GM23338 (cell line): ENCODE measurements around the gene MOB3C. TPM values are rescaled to one million over a fixed set of nuclear protein-coding genes. Genes with fewer than 3 reads are reported as not detected.

ENCODE experiments used
- ATAC-seq: fragments of 200-7000 bp; cut with Tn5 transposase; 3 replicates; pipeline ENCODE4 v1.9.1; 2020
- DNase-seq: peaks from one replicate; pipeline ENCODE4 v3.0.0-alpha.2; 2015; ENCODE audit warnings: low spot score
- H2AFZ ChIP-seq: fragments of 200-600 bp; sonication (generic); 2 replicates; pipeline ENCODE4 v1.8.0; 2016; ENCODE audit warnings: antibody characterized with exemption, mild to moderate bottlenecking, moderate library complexity
- H3F3A ChIP-seq: fragments of 200-600 bp; sonication (generic); replicated peaks from 2 replicates; pipeline ENCODE4 v1.8.0; 2017; ENCODE audit warnings: antibody characterized with exemption, mixed run types, low read depth
- H3K27ac ChIP-seq: fragments of 200-600 bp; sonication (generic); 2 replicates; pipeline ENCODE4 v1.6.1; 2016; ENCODE audit warnings: low read depth
- H3K27me3 ChIP-seq: fragments of 200-600 bp; sonication (generic); 2 replicates; pipeline ENCODE4 v1.8.0; 2016; ENCODE audit warnings: mild to moderate bottlenecking, mixed run types, moderate library complexity; ENCODE audit not compliant: insufficient read depth
- H3K36me3 ChIP-seq: fragments of 200-600 bp; sonication (generic); 2 replicates; pipeline ENCODE4 v1.8.0; 2016; ENCODE audit warnings: mild to moderate bottlenecking; ENCODE audit not compliant: insufficient read depth
- H3K4me1 ChIP-seq: fragments of 200-600 bp; sonication (generic); 2 replicates; pipeline ENCODE4 v1.8.0; 2016; ENCODE audit warnings: mild to moderate bottlenecking, moderate library complexity; ENCODE audit not compliant: insufficient read depth
- H3K4me2 ChIP-seq: fragments of 200-600 bp; sonication (generic); 2 replicates; pipeline ENCODE4 v1.7.1; 2017; ENCODE audit warnings: mixed run types
- H3K4me3 ChIP-seq: fragments of 200-600 bp; sonication (generic); 2 replicates; pipeline ENCODE4 v1.6.1; 2016; ENCODE audit warnings: mixed run types
- H3K79me2 ChIP-seq: fragments of 200-600 bp; sonication (generic); replicated peaks from 2 replicates; pipeline ENCODE4 v1.8.0; 2017; ENCODE audit warnings: mild to moderate bottlenecking; ENCODE audit not compliant: insufficient read depth
- H3K9me2 ChIP-seq: fragments of 200-600 bp; sonication (generic); 2 replicates; pipeline ENCODE4 v1.8.0; 2017; ENCODE audit not compliant: insufficient read depth
- H4K20me1 ChIP-seq: fragments of 200-600 bp; sonication (generic); replicated peaks from 2 replicates; pipeline ENCODE4 v1.8.0; 2017; ENCODE audit warnings: mild to moderate bottlenecking; ENCODE audit not compliant: insufficient read depth
- H3K27ac Mint-ChIP-seq: 2 replicates; pipeline ENCODE4 v1.8.0; 2020; ENCODE audit warnings: inconsistent platforms, mild to moderate bottlenecking, moderate library complexity, mixed read lengths
- H3K27me3 Mint-ChIP-seq: 3 replicates; pipeline ENCODE4 v1.8.0; 2022; ENCODE audit warnings: low read depth, mild to moderate bottlenecking, moderate library complexity, mixed read lengths, inconsistent platforms; ENCODE audit not compliant: insufficient read depth, poor library complexity
- H3K36me3 Mint-ChIP-seq: 3 replicates; pipeline ENCODE4 v1.8.0; 2021; ENCODE audit warnings: low read depth, mild to moderate bottlenecking, inconsistent platforms, moderate library complexity, mixed read lengths
- H3K4me1 Mint-ChIP-seq: 3 replicates; pipeline ENCODE4 v1.8.0; 2020; ENCODE audit warnings: mild to moderate bottlenecking, inconsistent platforms, mixed read lengths
- H3K4me3 Mint-ChIP-seq: 3 replicates; pipeline ENCODE4 v1.8.0; 2021; ENCODE audit warnings: moderate library complexity, mild to moderate bottlenecking, inconsistent platforms, mixed read lengths
- H3K9me3 Mint-ChIP-seq: 3 replicates; pipeline ENCODE4 v1.8.0; 2020; ENCODE audit warnings: moderate library complexity, mild to moderate bottlenecking, inconsistent platforms, mixed read lengths
- CREB1 ChIP-seq: fragments of 250-450 bp; sonication (Bioruptor Pico); IDR thresholded peaks from 2 replicates; pipeline ENCODE4 v1.5.0; 2020; ENCODE audit warnings: low read depth, mild to moderate bottlenecking, moderate library complexity
- EZH2 ChIP-seq: fragments of 200-600 bp; sonication (generic); IDR thresholded peaks from one replicate; pipeline ENCODE4 v1.8.0; 2017; ENCODE audit warnings: antibody characterized with exemption, mild to moderate bottlenecking, low read depth; ENCODE audit not compliant: unreplicated experiment
- JUNB ChIP-seq: IDR thresholded peaks from one replicate; pipeline ENCODE4 v1.6.1; 2016; ENCODE audit warnings: antibody characterized with exemption; ENCODE audit not compliant: unreplicated experiment
- NANOG ChIP-seq: IDR thresholded peaks from 2 replicates; pipeline ENCODE4 v1.6.1; 2016; ENCODE audit warnings: antibody characterized with exemption, borderline replicate concordance
- STAT1 ChIP-seq: IDR thresholded peaks from one replicate; pipeline ENCODE4 v1.6.1; 2016; ENCODE audit warnings: antibody characterized with exemption; ENCODE audit not compliant: unreplicated experiment
- ZNF114 ChIP-seq: fragments of 250-450 bp; sonication (Bioruptor Pico); IDR thresholded peaks from 2 replicates; pipeline ENCODE4 v1.5.0; 2020; ENCODE audit warnings: mild to moderate bottlenecking, moderate library complexity
- polyA plus RNA-seq: library from polyadenylated mRNA; unstranded; fragments of >200 nt; fragmentation: Nextera tagmentation; extraction: Ambion mirVana; gene quantifications from 2 replicates; pipeline ENCODE4 v1.2.1, GENCODE V29; 2016
- total RNA-seq: library from RNA; depleted of rRNA; stranded (reverse); fragments of >200 nt; shearing (Covaris generic); gene quantifications from 2 replicates; pipeline ENCODE4 v1.2.3, GENCODE V29; 2014
- TF ChIP-seq, protein P1 (sequence below): fragments of 250-450 bp; sonication (Bioruptor Pico); IDR thresholded peaks from 2 replicates; pipeline ENCODE4 v1.5.0; 2020; ENCODE audit warnings: mild to moderate bottlenecking, moderate library complexity
- TF ChIP-seq, protein P2 (sequence below), 2 experiments: fragments of 200-600 bp in 1 of 2; sonication (generic) in 1 of 2; conservative IDR thresholded peaks; 2 replicates each; pipeline versions ENCODE4 v1.5.1 to v1.6.1; 2016 to 2017; ENCODE audit warnings: antibody characterized with exemption in 2 of 2, low read depth in 2 of 2, mild to moderate bottlenecking in 2 of 2, moderate library complexity in 1 of 2

The MOB3C gene
- total and polyA plus RNA-seq, 2 experiments from 2014 or later, result 1.1 to 6.2 TPM

- no peak for ATAC-seq
- H3F3A ChIP-seq, result no peaks in the 10 kb centered on the region
- H3K27ac ChIP-seq, result 0 out of 2 replicates have a peak overlapping the region, but pooled peaks have one; percentile 32
- Mint-ChIP-seq H3K4me3 (no peak overlapping the region), H3K36me3 (peaks cover 9% of the 10 kb centered on the region; the same call in 1 of the 3 replicates), H3K27ac (peak overlapping the region; percentile 34; the same call in 1 of the 2 replicates), H3K4me1 (peaks cover 14% of the 10 kb centered on the region), H3K27me3 (peaks cover 2% of the 10 kb centered on the region), H3K9me3 (no peaks in the 10 kb centered on the region)
- no peak overlapping the region for H2AFZ ChIP-seq
- TF ChIP-seq EZH2 (no peak), ZNF114 (CRISPR knock-in tag) (no peak)
- TF ChIP-seq, protein P1, sequence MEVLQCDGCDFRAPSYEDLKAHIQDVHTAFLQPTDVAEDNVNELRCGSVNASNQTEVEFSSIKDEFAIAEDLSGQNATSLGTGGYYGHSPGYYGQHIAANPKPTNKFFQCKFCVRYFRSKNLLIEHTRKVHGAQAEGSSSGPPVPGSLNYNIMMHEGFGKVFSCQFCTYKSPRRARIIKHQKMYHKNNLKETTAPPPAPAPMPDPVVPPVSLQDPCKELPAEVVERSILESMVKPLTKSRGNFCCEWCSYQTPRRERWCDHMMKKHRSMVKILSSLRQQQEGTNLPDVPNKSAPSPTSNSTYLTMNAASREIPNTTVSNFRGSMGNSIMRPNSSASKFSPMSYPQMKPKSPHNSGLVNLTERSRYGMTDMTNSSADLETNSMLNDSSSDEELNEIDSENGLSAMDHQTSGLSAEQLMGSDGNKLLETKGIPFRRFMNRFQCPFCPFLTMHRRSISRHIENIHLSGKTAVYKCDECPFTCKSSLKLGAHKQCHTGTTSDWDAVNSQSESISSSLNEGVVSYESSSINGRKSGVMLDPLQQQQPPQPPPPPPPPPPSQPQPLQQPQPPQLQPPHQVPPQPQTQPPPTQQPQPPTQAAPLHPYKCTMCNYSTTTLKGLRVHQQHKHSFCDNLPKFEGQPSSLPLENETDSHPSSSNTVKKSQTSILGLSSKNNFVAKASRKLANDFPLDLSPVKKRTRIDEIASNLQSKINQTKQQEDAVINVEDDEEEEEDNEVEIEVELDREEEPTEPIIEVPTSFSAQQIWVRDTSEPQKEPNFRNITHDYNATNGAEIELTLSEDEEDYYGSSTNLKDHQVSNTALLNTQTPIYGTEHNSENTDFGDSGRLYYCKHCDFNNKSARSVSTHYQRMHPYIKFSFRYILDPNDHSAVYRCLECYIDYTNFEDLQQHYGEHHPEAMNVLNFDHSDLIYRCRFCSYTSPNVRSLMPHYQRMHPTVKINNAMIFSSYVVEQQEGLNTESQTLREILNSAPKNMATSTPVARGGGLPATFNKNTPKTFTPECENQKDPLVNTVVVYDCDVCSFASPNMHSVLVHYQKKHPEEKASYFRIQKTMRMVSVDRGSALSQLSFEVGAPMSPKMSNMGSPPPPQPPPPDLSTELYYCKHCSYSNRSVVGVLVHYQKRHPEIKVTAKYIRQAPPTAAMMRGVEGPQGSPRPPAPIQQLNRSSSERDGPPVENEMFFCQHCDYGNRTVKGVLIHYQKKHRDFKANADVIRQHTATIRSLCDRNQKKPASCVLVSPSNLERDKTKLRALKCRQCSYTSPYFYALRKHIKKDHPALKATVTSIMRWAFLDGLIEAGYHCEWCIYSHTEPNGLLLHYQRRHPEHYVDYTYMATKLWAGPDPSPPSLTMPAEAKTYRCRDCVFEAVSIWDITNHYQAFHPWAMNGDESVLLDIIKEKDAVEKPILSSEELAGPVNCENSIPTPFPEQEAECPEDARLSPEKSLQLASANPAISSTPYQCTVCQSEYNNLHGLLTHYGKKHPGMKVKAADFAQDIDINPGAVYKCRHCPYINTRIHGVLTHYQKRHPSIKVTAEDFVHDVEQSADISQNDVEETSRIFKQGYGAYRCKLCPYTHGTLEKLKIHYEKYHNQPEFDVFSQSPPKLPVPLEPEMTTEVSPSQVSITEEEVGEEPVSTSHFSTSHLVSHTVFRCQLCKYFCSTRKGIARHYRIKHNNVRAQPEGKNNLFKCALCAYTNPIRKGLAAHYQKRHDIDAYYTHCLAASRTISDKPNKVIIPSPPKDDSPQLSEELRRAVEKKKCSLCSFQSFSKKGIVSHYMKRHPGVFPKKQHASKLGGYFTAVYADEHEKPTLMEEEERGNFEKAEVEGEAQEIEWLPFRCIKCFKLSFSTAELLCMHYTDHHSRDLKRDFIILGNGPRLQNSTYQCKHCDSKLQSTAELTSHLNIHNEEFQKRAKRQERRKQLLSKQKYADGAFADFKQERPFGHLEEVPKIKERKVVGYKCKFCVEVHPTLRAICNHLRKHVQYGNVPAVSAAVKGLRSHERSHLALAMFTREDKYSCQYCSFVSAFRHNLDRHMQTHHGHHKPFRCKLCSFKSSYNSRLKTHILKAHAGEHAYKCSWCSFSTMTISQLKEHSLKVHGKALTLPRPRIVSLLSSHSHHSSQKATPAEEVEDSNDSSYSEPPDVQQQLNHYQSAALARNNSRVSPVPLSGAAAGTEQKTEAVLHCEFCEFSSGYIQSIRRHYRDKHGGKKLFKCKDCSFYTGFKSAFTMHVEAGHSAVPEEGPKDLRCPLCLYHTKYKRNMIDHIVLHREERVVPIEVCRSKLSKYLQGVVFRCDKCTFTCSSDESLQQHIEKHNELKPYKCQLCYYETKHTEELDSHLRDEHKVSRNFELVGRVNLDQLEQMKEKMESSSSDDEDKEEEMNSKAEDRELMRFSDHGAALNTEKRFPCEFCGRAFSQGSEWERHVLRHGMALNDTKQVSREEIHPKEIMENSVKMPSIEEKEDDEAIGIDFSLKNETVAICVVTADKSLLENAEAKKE (CRISPR knock-in tag), result no peak
- DNase-seq, result no peak
- H3K9me2 ChIP-seq, result no peaks in the 10 kb centered on the region
- H3K4me3 ChIP-seq, result no peak overlapping the region
- no peaks in the 10 kb centered on the region for H3K27me3 ChIP-seq
- no peaks in the 10 kb centered on the region for H3K79me2 ChIP-seq
- no peaks in the 10 kb centered on the region for H3K4me1 ChIP-seq
- H3K36me3 ChIP-seq, result no peaks in the 10 kb centered on the region; the same call in 1 of the 2 replicates
- H3K4me2 ChIP-seq, result no peak overlapping the region
- H4K20me1 ChIP-seq, result no peaks in the 10 kb centered on the region
Measured at GRCh38 chr1:46585312-46585938, 31.2 kb downstream of the MOB3C start.

DNA sequence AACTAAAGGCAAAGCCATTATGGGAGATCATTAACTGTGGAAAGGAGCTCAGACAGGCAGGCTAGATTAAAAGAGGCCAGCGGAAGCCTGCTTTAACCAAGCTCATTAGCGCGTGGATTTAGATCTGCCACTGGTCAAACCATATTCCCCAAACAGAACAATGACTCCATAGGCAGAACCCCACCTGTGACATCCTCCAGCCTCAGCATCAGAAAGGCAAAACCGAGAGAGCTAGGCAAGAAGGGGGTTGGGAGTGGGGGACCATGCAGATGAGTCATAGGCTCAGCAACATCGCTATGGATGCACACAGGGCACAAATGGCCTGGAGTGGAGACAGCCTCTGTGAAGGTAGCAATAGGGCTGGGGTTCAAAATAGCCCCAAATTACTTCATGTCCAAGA lies 33.1 kb downstream of the MOB3C start:
- no peaks in the 10 kb centered on the region for H3K4me1 ChIP-seq
- H4K20me1 ChIP-seq, result no peaks in the 10 kb centered on the region
- Mint-ChIP-seq H3K4me1 (peaks cover 14% of the 10 kb centered on the region), H3K27me3 (peaks cover 2% of the 10 kb centered on the region), H3K9me3 (no peaks in the 10 kb centered on the region), H3K36me3 (peaks cover 6% of the 10 kb centered on the region; the same call in 1 of the 3 replicates), H3K27ac (no peak overlapping the region), H3K4me3 (no peak overlapping the region)
- H3K4me2 ChIP-seq, result no peak overlapping the region
- no peak overlapping the region for H3K4me3 ChIP-seq
- no peak for ATAC-seq
- H3K27ac ChIP-seq, result no peak overlapping the region
- H3K79me2 ChIP-seq, result no peaks in the 10 kb centered on the region
- no peaks in the 10 kb centered on the region for H3F3A ChIP-seq
- no peak overlapping the region for H2AFZ ChIP-seq
- no peaks in the 10 kb centered on the region; the same call in 1 of the 2 replicates for H3K36me3 ChIP-seq
- DNase-seq, result no peak
- H3K9me2 ChIP-seq, result no peaks in the 10 kb centered on the region
- no peaks in the 10 kb centered on the region for H3K27me3 ChIP-seq
- TF ChIP-seq STAT1 (no peak), CREB1 (CRISPR knock-in tag) (no peak), NANOG (no peak), JUNB (no peak)
- TF ChIP-seq, protein P2, sequence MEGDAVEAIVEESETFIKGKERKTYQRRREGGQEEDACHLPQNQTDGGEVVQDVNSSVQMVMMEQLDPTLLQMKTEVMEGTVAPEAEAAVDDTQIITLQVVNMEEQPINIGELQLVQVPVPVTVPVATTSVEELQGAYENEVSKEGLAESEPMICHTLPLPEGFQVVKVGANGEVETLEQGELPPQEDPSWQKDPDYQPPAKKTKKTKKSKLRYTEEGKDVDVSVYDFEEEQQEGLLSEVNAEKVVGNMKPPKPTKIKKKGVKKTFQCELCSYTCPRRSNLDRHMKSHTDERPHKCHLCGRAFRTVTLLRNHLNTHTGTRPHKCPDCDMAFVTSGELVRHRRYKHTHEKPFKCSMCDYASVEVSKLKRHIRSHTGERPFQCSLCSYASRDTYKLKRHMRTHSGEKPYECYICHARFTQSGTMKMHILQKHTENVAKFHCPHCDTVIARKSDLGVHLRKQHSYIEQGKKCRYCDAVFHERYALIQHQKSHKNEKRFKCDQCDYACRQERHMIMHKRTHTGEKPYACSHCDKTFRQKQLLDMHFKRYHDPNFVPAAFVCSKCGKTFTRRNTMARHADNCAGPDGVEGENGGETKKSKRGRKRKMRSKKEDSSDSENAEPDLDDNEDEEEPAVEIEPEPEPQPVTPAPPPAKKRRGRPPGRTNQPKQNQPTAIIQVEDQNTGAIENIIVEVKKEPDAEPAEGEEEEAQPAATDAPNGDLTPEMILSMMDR (conservative IDR thresholded peaks at IDR 0.05; ENCODE audit: low read depth in 2 of 2), result no peak
